Mucosa of rectum (tissue), 2 donors: ENCODE measurements around the gene PYGM.

Experiments
- H3K27ac ChIP-seq, 2 donors: one replicate each; pipeline ENCODE4 v1.7.0; 2013; ENCODE audit warnings: inconsistent platforms in 2 of 2, low read depth in 2 of 2, low read length in 2 of 2
- H3K27me3 ChIP-seq, 2 donors: one replicate each; pipeline ENCODE4 v1.7.0; 2013; ENCODE audit warnings: low read length in 2 of 2; ENCODE audit not compliant: control insufficient read depth in 2 of 2, insufficient read depth in 2 of 2
- H3K36me3 ChIP-seq, 2 donors: one replicate each; pipeline ENCODE4 v1.7.0; 2013; ENCODE audit warnings: low read length in 2 of 2; ENCODE audit not compliant: control insufficient read depth in 2 of 2, insufficient read depth in 2 of 2
- H3K4me1 ChIP-seq, 2 donors: one replicate each; pipeline ENCODE4 v1.7.0; 2013; ENCODE audit warnings: low read length in 2 of 2, mild to moderate bottlenecking in 1 of 2; ENCODE audit not compliant: control insufficient read depth in 2 of 2, insufficient read depth in 2 of 2
- H3K4me3 ChIP-seq, 2 donors: one replicate each; pipeline ENCODE4 v1.7.0; 2013; ENCODE audit warnings: low read length in 2 of 2
- H3K9ac ChIP-seq, 2 donors: one replicate each; pipeline ENCODE4 v1.7.0; 2013; ENCODE audit warnings: low read length in 2 of 2, low read depth in 1 of 2, mild to moderate bottlenecking in 1 of 2
- H3K9me3 ChIP-seq, 2 donors: one replicate each; pipeline ENCODE4 v1.7.0; 2013; ENCODE audit warnings: low read length in 2 of 2; ENCODE audit not compliant: control insufficient read depth in 2 of 2
- donor health status: healthy.
- donor health status: Normal muscosa, but diverticular disease.

PYGM gene

DNA sequence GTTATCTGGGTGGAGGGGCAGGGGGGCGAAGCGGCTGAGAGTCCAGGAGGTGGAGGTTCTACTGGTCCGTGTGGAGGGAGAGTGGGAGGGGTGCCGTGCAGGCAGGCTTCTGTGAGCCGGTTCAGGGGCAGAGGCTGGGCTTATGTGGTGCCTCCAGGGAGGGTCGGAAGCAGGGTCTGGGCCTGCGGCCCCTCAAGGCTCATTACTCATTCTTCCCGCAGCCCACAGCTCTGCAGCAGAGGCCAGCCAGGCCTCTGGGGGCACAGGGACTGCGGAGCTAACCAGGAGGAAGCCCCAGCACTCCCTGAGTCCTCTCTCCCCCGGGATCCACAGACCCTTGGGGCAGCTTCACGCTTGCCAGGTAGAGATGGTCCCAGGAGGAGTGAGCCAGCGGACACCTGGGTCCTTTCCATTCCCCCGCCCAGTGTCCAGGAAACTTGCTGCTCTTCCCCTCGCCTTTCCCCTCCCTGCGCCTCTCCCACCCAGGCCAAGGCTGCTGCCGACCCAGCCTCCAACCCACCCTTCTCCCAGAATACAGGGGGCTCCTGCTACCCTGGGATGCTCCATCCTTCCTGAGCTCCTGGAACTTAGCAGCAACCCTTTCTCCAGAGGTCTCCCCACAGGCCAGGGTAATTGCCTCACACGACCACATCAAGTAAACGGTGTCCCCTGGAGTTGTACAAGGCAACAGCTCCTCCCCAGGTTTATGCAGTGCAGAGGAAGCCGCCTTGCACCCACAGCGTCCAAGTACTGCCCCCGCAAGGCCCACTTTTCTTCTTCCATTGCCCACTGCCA, 43.1 kb downstream of the PYGM start:
- Histone ChIP-seq H3K36me3 (no peaks in the 10 kb centered on the region), H3K4me1 (no peaks in the 10 kb centered on the region), H3K9me3 (no peaks in the 10 kb centered on the region), H3K4me3 (no peak overlapping the region), H3K9ac (no peak overlapping the region), H3K27ac (no peak overlapping the region), H3K27me3 (peaks cover 58 to 63% of the 10 kb centered on the region in 2 donors)

DNA sequence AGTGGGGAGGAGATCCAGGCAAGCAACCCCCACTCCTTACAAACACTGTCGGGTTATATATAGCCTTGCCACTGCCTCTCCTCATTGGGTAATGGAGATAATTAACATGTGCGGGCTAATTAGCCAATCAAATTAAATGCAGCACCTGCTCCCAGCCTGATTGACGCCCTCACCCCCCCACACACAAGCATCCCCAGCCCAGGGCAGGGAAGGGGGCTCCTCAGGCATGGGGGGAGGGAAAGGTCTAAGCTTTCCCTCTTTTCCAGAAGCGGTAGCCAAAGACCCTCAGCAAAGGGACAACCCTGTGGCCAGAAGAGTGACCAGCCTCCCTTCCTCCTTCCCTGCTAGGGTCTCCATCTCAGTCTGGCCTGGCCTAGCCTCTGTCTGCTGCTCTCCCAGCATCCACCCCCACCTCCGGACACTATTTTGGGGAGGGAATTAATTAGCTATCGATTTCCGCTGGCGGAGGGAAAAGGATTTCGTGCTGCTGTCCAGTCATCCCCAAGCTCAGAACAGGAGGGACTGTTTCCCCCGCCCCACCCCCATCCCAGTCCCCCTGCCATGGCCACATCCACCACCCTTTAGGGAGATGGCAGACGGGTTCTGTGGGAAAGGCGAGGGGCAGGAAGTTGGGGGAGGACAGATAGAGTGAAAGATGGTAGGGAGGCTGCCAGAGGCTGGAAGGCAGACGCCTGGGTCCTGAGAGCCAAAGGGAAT, 43.9 kb downstream of the PYGM start:
- H3K9ac ChIP-seq = no peak overlapping the region
- H3K36me3 ChIP-seq = no peaks in the 10 kb centered on the region
- no peak overlapping the region for H3K4me3 ChIP-seq
- H3K9me3 ChIP-seq = no peaks in the 10 kb centered on the region
- H3K4me1 ChIP-seq = no peaks in the 10 kb centered on the region
- H3K27ac ChIP-seq = no peak overlapping the region
- H3K27me3 ChIP-seq = peaks cover 59 to 63% of the 10 kb centered on the region in 2 donors

DNA sequence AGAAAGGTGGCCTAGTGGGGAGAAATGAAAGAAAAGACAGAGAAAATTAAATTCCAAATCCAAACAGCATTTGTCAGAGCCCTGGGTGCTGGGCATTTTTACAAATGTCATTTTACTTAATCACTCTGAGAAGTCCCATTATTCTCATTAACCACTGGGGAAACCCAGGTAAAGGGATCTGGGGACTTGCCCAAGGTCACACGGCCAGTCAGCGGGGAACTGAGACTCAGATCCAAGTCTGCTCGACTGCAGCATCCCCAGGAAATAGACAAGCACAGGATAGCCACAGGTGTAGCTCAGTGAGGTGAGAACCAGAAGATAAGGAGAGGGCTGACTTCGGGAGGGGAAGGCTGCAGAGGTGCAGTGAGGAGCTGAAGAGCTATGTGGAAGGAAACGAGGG, 44.7 kb downstream of the PYGM start:
- Histone ChIP-seq H3K27ac (no peak overlapping the region), H3K4me3 (no peak overlapping the region), H3K36me3 (no peaks in the 10 kb centered on the region), H3K4me1 (no peaks in the 10 kb centered on the region), H3K27me3 (peaks cover 64 to 69% of the 10 kb centered on the region in 2 donors), H3K9ac (no peak overlapping the region), H3K9me3 (no peaks in the 10 kb centered on the region)

DNA sequence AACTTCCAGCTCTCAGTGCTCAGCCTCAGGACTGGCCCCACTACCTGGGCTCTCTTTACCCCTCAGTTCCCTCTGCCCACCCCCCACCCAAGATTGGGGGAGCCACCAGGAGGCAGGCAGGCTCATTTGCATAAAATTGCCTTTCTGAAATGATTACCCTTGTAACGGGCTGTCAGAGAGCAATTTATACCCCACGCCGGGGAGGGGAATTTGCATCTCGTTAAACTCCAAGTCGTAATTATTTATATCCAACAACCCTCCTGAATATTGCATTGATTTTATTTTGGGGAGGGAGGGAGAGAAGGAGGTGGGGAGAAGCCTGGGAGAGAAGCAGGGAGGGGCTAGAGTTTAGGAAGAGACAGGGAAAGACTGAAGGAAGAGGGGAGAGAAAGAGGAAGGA, 45.1 kb downstream of the PYGM start:
- Histone ChIP-seq H3K27ac (no peak overlapping the region), H3K4me3 (no peak overlapping the region), H3K27me3 (peaks cover 64 to 70% of the 10 kb centered on the region in 2 donors), H3K4me1 (no peaks in the 10 kb centered on the region), H3K9me3 (no peaks in the 10 kb centered on the region), H3K36me3 (no peaks in the 10 kb centered on the region), H3K9ac (no peak overlapping the region)

DNA sequence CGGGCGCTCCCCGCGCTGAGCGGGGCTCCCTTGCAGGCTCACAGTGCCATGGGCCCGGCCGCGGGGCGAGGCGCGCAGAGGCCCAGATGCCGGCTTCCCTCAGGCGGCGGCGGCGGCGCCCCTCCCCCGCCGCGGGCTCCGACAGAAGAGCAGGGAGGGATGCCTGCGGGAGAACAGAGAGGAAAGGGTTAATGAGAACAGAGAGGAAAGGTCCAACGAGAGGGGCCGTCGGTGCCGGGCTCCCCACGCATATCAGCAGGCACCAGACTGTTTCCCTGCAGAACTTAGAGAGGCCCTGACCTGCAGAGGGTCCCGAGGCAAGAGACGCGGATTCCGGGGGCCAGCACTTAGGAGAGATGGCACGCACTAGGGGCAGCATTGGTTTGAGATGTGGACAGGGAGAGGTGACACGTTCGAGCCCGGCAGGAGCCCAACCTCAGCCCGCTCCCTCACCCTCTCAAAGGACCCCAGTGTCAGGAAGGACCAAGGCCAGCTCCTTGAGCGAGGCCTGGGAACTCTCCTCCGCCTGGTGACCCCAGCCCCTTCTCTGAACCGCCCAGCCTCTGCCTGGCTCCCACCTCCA, 45.9 kb downstream of the PYGM start:
- no peak overlapping the region for H3K27ac ChIP-seq
- H3K36me3 ChIP-seq = no peaks in the 10 kb centered on the region
- no peaks in the 10 kb centered on the region for H3K9me3 ChIP-seq
- no peak overlapping the region for H3K4me3 ChIP-seq
- peaks cover 62 to 76% of the 10 kb centered on the region in 2 donors for H3K27me3 ChIP-seq
- no peak overlapping the region for H3K9ac ChIP-seq
- H3K4me1 ChIP-seq = no peaks in the 10 kb centered on the region

DNA sequence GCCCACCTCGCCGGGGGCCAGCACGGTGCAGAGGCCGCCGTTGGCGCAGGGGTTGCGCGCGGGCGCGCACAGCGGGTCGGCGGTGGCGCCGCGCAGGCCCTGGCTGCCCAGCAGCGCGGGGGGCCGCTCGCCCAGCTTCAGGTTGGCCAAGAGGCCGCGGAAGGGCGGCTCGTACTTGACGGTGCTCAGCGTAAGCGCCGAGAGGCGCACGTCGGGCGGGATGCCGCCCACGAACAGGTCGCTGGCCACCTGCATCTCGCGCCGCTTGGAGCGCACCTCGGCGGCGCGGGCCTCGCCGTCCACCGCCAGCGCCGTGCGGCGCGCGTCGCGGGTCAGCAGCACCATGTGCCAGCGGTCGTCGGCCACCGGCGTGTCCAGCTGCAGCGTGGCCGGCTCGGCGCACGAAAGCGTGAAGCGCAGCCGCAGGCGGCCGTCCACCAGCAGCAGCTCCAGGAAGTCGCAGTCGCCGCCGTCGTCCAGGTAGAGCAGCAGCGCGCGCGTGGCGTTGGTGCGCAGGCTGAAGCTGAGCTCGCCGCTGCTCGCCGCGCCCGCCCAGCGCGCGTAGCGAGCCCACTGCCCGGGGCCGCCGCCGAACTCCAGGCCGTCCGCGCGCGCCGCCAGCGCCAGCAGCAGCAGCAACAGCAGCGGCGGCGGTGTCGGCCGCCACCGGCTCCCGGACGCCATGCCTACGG, 46.6 kb downstream of the PYGM start:
- no peak overlapping the region for H3K4me3 ChIP-seq

DNA sequence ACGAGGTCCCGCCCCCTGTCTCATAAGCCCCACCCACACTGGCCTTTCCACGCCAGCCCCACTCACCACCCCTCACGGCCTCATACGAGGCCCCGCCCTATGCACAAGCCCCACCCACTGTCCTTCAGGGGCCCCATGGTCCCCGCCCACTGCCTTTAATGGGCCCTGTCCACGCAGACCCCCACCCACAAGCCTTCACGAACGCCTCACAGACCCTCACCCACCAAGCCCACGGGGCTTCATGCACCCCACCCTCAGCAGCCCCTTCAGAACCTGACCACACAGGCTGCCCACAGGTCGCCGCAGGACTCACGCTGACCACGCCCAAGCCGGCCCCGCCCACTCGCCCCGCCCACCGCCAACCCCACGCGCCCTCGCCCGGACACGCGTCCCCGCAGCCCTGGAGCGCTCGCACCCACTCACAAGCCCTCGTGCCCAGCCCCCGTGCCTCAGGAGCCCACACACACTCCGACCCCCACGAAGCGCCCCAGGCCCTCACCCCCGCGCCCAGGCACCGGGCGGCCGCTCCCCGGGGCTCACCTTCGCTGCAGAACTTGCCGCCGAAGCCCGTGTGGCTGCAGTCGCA, 47.3 kb downstream of the PYGM start:
- no peak overlapping the region for H3K4me3 ChIP-seq
- H3K27me3 ChIP-seq = peaks cover 55 to 65% of the 10 kb centered on the region in 2 donors
- no peaks in the 10 kb centered on the region for H3K4me1 ChIP-seq
- no peak overlapping the region for H3K9ac ChIP-seq
- H3K27ac ChIP-seq = no peak overlapping the region
- H3K9me3 ChIP-seq = no peaks in the 10 kb centered on the region
- no peaks in the 10 kb centered on the region for H3K36me3 ChIP-seq

More for the DNA sequence above, 46.6 kb downstream of the PYGM start:
- Histone ChIP-seq H3K9me3 (no peaks in the 10 kb centered on the region), H3K4me1 (no peaks in the 10 kb centered on the region), H3K27me3 (peaks cover 59 to 70% of the 10 kb centered on the region in 2 donors), H3K9ac (no peak overlapping the region), H3K36me3 (no peaks in the 10 kb centered on the region), H3K27ac (no peak overlapping the region)

DNA sequence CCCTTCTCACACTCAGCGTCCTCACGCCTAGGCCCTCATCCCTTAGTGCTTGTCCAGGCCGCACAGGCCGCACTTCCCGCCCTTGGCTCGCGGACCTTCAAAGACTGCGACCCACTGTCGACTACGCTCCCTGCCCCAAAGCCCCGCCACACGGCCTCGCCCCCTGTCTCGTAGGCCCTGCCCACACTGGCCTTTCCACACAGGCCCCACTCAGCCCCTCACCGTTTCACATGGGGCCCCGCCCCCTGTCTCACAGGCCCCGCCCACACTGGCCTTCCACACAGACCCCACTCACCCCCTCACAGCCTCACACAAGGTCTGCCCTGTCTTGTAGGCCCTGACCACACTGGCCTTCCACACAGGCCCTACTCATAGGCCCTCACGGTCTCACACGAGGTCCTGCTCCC, 47.8 kb downstream of the PYGM start:
- Histone ChIP-seq H3K4me1 (no peaks in the 10 kb centered on the region), H3K27ac (no peak overlapping the region), H3K9me3 (no peaks in the 10 kb centered on the region), H3K4me3 (no peak overlapping the region), H3K27me3 (peaks cover 50 to 59% of the 10 kb centered on the region in 2 donors), H3K9ac (no peak overlapping the region), H3K36me3 (no peaks in the 10 kb centered on the region)

DNA sequence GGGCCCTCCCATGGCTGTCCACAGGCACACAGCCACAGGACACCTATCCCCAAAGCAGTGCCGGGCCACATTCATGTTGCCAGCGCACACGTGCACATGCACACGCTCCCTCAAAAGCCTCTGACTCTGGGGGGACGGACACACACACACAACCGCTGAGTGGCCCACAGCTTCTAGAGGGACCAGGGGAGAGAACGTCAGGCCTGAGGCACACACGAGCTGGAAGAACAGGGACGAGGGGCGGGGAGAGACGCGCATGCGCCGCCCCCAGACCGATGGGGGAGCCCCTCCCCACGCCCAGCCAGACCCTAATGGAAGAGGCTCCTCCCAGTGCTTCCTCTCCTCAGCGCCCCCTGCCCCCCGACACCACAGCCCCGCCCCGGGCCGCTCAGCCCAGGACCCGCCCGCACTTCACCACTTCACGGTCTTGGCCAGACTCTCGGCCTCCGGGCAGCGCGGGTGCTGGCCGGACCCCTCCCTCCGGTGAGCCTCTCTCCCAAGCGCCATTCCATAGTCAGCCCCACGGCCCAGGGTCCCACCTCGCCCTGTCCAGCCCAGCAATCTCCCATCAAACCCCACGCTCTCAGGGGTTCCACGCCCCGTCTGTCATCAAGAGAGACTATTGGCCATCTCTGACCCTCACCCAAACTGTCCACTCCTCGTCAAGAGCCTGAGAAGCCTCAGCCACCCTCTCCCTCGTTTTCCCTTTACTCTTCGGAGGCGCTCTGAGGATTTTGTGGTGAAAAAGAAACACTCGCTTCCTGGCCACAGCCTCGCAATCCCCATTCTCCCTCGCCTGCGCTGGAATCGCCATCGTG, 48.4 kb downstream of the PYGM start:
- H3K4me3 ChIP-seq = no peak overlapping the region
- no peak overlapping the region for H3K27ac ChIP-seq
- no peaks in the 10 kb centered on the region for H3K4me1 ChIP-seq
- no peak overlapping the region for H3K9ac ChIP-seq
- peaks cover 48 to 58% of the 10 kb centered on the region in 2 donors for H3K27me3 ChIP-seq
- no peaks in the 10 kb centered on the region for H3K36me3 ChIP-seq
- no peaks in the 10 kb centered on the region for H3K9me3 ChIP-seq
